H4 (cell line): Measurements from ENCODE around the gene TMEM59. TPM values are rescaled to one million over a fixed set of nuclear protein-coding genes. Genes with fewer than 3 reads are reported as not detected.
"Not testable (repeated sequence)": the region's sequence is repeated elsewhere in the genome, so short reads cannot be mapped to it uniquely, and the experiment has no call there.

Experiments used
- DNase-seq: peaks from one replicate; pipeline ENCODE4 v3.0.0-alpha.2; 2015; ENCODE audit warnings: low spot score
- total RNA-seq: library from RNA; depleted of rRNA; stranded (reverse); fragments of >200 nt; shearing (Covaris generic); gene quantifications from 2 replicates; pipeline ENCODE4 v1.2.3, GENCODE V29; 2014

TMEM59 gene
- total RNA-seq, 1 experiment from 2014 or later = 447 TPM

- no peak for DNase-seq
Observed at GRCh38 chr1:54013393-54014008, 39.5 kb downstream of the TMEM59 start.

GRCh38 chr1:54012863-54013262 lies 40.1 kb downstream of the TMEM59 start:
- no peak for DNase-seq

- DNase-seq = no peak
Observed at GRCh38 chr1:54012008-54012325, 41.0 kb downstream of the TMEM59 start.

- DNase-seq = no peak
Observed at GRCh38 chr1:54011316-54012007, 41.5 kb downstream of the TMEM59 start.

GRCh38 chr1:54010415-54011117 lies 42.4 kb downstream of the TMEM59 start:
- DNase-seq = no peak

- no peak for DNase-seq
Observed at GRCh38 chr1:54009406-54009805, 43.6 kb downstream of the TMEM59 start.

- no peak for DNase-seq
Observed at GRCh38 chr1:54008876-54009275, 44.1 kb downstream of the TMEM59 start.

GRCh38 chr1:54007613-54008012 lies 45.4 kb downstream of the TMEM59 start:
- DNase-seq = no peak

- DNase-seq = no peak
Observed at GRCh38 chr1:54006508-54006907, 46.5 kb downstream of the TMEM59 start.

- no peak for DNase-seq
Observed at GRCh38 chr1:54004481-54005049, 48.4 kb downstream of the TMEM59 start.

GRCh38 chr1:54003750-54004480 lies 49.1 kb downstream of the TMEM59 start:
- not testable (repeated sequence) for DNase-seq

- no peak for DNase-seq
Observed at GRCh38 chr1:54003249-54003646, 49.8 kb downstream of the TMEM59 start.

GRCh38 chr1:54002544-54003248 lies 50.3 kb downstream of the TMEM59 start:
- DNase-seq = no peak

- no peak for DNase-seq
Observed at GRCh38 chr1:54001591-54001990, 51.4 kb downstream of the TMEM59 start.

- DNase-seq = no peak
Observed at GRCh38 chr1:53999920-54000319, 53.1 kb downstream of the TMEM59 start.

GRCh38 chr1:53998223-53998622 lies 54.8 kb downstream of the TMEM59 start:
- DNase-seq = no peak

GRCh38 chr1:53995683-53996082 lies 57.3 kb downstream of the TMEM59 start:
- no peak for DNase-seq

- DNase-seq = not testable (repeated sequence)
Observed at GRCh38 chr1:53994516-53994915, 58.5 kb downstream of the TMEM59 start.

GRCh38 chr1:53992085-53992874 lies 60.7 kb downstream of the TMEM59 start:
- no peak for DNase-seq

- DNase-seq = no peak
Observed at GRCh38 chr1:53987880-53988279, 65.1 kb downstream of the TMEM59 start.

- no peak for DNase-seq
Observed at GRCh38 chr1:53986458-53986857, 66.5 kb downstream of the TMEM59 start.
